Activated T-helper 1 cell treated with anti-CD3 and anti-CD28 coated beads, Interleukin-12 subunit alpha, Interleukin-12 subunit beta, Interleukin-2, Interleukin-4 antibody, amounts not matched to agents 30 ng/mL and 10 ng/mL and 1 ng/mL, durations not matched to agents 14 hours and 24 hours and 36 hours (primary cell): ENCODE results near the gene SNORC. TPM values are rescaled to one million over a fixed set of nuclear protein-coding genes. Genes with fewer than 3 reads are reported as not detected.
A peak's percentile ranks its signal among the peaks of the same experiment; 100 is the strongest.

Experiments used
- DNase-seq: peaks from one replicate; pipeline ENCODE4 v3.0.0; 2021; ENCODE audit warnings: low spot score
- H3K27ac Mint-ChIP-seq: one replicate; pipeline ENCODE4 v1.8.0; 2021; ENCODE audit warnings: mild to moderate bottlenecking, mixed read lengths
- H3K27me3 Mint-ChIP-seq: one replicate; pipeline ENCODE4 v1.8.0; 2022; ENCODE audit warnings: mild to moderate bottlenecking, moderate library complexity, mixed read lengths; ENCODE audit not compliant: insufficient read depth
- H3K36me3 Mint-ChIP-seq: one replicate; pipeline ENCODE4 v1.8.0; 2021; ENCODE audit warnings: low read depth, mixed read lengths
- H3K4me1 Mint-ChIP-seq: one replicate; pipeline ENCODE4 v1.8.0; 2021; ENCODE audit warnings: low read depth, mixed read lengths
- H3K4me3 Mint-ChIP-seq: one replicate; pipeline ENCODE4 v1.8.0; 2021; ENCODE audit warnings: mild to moderate bottlenecking, moderate library complexity, mixed read lengths
- H3K9me3 Mint-ChIP-seq: one replicate; pipeline ENCODE4 v1.8.0; 2021; ENCODE audit warnings: mixed read lengths
- intact Hi-C: fragments of 100-400 bp; cut with micrococcal nuclease; formaldehyde crosslinking; loops from one replicate; pipeline ENCODE4 v1.15.1; 2024
- total RNA-seq: library from RNA; stranded (reverse); gene quantifications from 2 replicates; pipeline ENCODE4 v1.2.3, GENCODE V29; 2022

SNORC gene
- total RNA-seq, 1 donor from 2014 or later: 1.8 TPM

DNA sequence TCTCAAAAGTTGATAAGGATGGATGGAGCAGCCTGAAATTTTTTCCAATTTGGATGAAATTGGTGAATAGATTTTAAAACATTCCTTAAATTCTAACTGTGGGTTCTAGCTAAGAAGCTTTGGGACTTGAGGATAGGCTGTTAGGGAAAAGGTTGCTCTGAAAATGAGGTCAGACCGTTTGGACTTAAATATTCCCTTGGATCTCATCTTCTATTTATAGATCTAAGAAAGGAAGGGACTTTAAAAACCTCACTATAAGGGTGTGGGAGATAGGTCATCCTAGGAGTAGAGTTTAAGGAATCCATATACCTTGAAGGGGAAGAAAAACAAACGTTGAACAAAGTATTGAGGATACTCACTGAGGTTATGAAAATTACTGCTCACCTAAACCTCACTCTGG, 17.4 kb upstream of the SNORC start:
- intact Hi-C loops: loop anchor here (1.0 to 5.0 kb wide), 4 partner anchors 176 to 415 kb away; partner anchors contain the start of gene ATG16L1
- Mint-ChIP-seq H3K36me3 (peaks cover 40% of the 10 kb centered on the region), H3K4me1 (no peaks in the 10 kb centered on the region), H3K27me3 (no peaks in the 10 kb centered on the region), H3K9me3 (no peaks in the 10 kb centered on the region), H3K27ac (no peak overlapping the region), H3K4me3 (no peak overlapping the region)
- DNase-seq: no peak

DNA sequence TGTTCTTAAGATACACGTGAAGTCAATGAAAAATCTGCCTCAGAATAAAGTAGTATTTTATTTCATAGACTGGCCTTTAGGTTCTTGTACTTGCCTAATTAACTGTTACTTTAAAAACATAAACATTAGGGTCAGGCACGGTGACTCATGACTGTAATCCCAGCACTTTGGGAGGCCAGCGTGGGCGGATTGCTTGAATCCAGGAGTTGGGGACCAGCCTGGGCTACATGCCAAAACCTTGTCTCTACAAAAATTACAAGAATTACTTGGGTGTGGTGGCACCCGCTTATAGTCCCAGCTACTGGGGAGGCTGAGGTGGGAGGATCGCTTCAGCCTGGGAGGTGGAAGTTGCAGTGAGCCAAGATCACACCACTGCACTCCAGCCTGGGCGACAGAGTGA, 16.0 kb upstream of the SNORC start:
- no peak overlapping the region for H3K4me3 Mint-ChIP-seq
- DNase-seq: no peak
- H3K27ac Mint-ChIP-seq: no peak overlapping the region
- H3K27me3 Mint-ChIP-seq: no peaks in the 10 kb centered on the region
- no peaks in the 10 kb centered on the region for H3K9me3 Mint-ChIP-seq
- no peaks in the 10 kb centered on the region for H3K4me1 Mint-ChIP-seq
- peaks cover 42% of the 10 kb centered on the region for H3K36me3 Mint-ChIP-seq
- intact Hi-C loops: loop anchor here (5.0 kb wide), 1 partner anchor 413 kb away; no protein-coding TSS in a partner anchor

DNA sequence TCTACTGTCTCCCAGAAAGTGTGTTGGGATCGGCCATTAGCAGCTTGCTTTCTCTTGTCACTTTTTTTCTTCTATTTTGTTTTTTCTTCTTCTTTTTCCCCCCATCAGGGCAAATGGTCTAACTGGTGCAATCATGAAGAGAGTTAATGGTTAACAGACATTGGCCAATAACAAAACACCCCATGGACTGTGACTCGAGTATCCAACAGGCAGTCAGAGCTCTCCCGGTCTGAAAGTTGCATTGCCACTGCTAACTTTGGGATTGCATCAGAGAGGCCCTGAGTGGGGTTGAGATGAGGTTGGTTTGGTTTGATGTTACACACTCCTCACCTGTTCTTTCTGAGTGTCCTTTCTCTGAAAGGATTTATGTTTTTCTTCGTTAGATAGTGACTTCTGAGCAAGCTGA, 12.9 kb upstream of the SNORC start:
- no peaks in the 10 kb centered on the region for H3K9me3 Mint-ChIP-seq
- no peaks in the 10 kb centered on the region for H3K27me3 Mint-ChIP-seq
- peaks cover 25% of the 10 kb centered on the region for H3K36me3 Mint-ChIP-seq
- no peak for DNase-seq
- no peak overlapping the region for H3K4me3 Mint-ChIP-seq
- intact Hi-C loops: no loop called here
- no peak overlapping the region for H3K27ac Mint-ChIP-seq
- H3K4me1 Mint-ChIP-seq: no peaks in the 10 kb centered on the region

DNA sequence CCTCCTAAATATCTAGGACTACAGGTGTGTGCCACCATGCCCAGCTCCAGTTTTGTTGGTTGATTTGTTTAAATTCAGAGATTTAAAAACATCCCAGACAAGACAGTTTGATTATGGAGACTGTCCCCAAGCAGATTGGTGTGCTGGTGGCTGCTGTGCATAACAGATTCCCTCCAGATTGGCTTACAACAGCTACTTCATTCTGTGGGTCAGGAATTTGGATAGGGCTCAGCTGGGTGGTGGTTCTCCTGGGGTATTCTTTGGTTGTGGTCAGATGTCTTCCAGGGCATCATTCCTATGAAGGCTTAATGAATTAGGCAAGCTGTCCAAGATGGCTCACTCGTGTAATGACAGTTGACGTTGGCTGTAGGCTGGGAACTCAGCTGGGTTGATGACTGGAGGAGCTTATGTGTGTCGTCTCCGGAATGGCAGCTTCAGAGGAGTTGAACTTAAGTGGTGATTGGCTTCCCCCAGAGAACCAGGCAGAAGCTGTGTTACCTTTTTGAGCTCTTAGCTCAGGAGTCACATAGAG, 10.6 kb upstream of the SNORC start:
- H3K27ac Mint-ChIP-seq: peak overlapping the region; percentile 13
- no peak for DNase-seq
- no peak overlapping the region for H3K4me3 Mint-ChIP-seq
- no peaks in the 10 kb centered on the region for H3K4me1 Mint-ChIP-seq
- intact Hi-C loops: no loop called here
- H3K27me3 Mint-ChIP-seq: no peaks in the 10 kb centered on the region
- no peaks in the 10 kb centered on the region for H3K9me3 Mint-ChIP-seq
- peaks cover 19% of the 10 kb centered on the region for H3K36me3 Mint-ChIP-seq

DNA sequence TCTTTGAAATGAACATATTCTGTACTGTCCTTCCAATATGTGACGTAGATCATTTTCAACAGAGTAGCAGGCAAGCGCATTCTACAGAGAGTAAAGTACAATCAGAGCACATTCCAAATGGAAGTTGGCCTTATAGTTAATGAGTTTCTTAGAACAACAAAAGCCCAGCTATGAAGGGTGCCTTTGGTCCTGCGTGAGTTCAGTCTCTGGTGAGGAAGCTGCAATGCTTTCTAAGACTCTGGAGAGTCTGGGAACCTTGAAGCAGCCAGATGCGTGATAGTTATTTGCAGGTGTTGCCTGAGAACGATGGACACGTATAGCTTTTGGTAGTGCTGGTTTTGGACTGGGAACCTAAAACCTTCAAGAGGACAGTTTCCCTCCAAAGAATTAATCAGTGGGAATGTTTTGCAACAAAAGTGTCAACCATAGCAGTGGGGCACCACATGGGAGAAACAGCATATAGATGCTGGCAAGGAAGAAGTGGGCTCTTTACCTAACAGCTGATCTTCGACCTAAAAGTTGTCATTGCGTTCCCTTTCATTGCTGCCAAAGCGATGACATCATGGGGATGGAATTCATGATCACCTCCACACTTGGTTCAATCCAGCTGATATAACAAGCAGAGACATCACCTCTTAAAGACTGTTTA, 9.3 kb upstream of the SNORC start:
- DNase-seq: no peak
- Mint-ChIP-seq H3K36me3 (peaks cover 17% of the 10 kb centered on the region), H3K27ac (no peak overlapping the region), H3K27me3 (no peaks in the 10 kb centered on the region), H3K4me3 (no peak overlapping the region), H3K4me1 (no peaks in the 10 kb centered on the region), H3K9me3 (no peaks in the 10 kb centered on the region)
- intact Hi-C loops: no loop called here

DNA sequence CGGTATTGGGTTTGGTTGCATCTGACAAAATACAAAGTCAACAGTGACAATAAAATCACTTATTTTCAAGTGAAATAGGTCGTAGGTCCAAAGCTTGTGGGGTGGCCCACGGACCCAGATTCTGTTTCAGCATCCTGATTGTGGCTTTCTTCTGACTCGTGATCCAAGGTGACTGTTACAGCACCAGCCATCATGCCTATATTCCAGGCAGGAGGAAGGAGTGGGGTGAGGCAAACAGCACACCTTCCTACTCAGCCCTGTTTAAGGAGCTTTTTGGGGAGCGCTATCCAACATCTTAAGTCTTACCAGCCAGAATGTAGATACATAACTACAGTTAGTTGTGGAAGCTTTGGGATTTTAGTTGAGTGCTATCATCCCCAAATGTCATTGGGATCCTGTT, 8.7 kb upstream of the SNORC start:
- Mint-ChIP-seq H3K36me3 (peaks cover 16% of the 10 kb centered on the region), H3K4me3 (no peak overlapping the region), H3K27ac (no peak overlapping the region), H3K27me3 (no peaks in the 10 kb centered on the region), H3K4me1 (no peaks in the 10 kb centered on the region), H3K9me3 (no peaks in the 10 kb centered on the region)
- intact Hi-C loops: no loop called here
- no peak for DNase-seq

DNA sequence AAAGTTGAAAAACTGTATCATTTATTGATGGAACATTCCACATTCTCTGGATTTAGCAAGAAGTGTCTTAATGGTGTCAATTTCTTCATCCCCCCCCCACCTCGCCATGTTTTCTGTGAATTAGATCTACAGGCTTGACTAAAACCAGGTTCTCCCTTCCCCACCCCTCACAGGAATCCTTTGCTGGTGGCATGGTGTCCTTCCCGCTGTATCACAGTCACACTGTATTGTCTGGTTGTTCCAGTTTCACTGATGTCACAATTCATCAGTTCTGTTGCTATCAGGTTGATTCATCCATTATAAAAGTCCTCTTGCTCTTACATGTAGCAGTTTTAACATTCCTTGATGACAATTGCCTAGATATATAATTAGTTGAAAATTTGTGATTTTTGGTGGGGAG, 6.1 kb upstream of the SNORC start:
- Mint-ChIP-seq H3K4me3 (no peak overlapping the region), H3K36me3 (peaks cover 2% of the 10 kb centered on the region), H3K4me1 (no peaks in the 10 kb centered on the region), H3K9me3 (no peaks in the 10 kb centered on the region), H3K27ac (no peak overlapping the region), H3K27me3 (no peaks in the 10 kb centered on the region)
- DNase-seq: no peak
- intact Hi-C loops: no loop called here

DNA sequence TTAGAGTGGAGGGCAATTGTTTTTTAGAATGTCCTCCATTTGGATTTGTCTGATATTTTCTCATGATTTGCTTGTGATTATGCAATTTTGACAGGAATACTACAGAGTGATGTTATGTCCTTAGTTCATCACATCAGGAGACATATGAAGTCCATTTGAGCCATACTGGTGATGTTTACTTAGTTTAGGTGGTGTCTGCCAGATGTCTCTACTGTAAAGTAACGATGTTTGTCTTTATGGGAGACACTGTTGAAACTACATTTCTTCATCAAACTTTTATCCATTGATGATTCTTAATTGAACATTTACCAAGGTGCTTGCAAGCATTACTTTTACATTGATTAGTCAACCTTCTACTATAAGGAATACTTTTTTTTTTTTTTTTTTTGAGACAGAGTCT, 4.9 kb upstream of the SNORC start:
- Mint-ChIP-seq H3K27me3 (no peaks in the 10 kb centered on the region), H3K27ac (no peak overlapping the region), H3K36me3 (no peaks in the 10 kb centered on the region), H3K4me3 (no peak overlapping the region), H3K4me1 (no peaks in the 10 kb centered on the region), H3K9me3 (no peaks in the 10 kb centered on the region)
- intact Hi-C loops: no loop called here
- no peak for DNase-seq

DNA sequence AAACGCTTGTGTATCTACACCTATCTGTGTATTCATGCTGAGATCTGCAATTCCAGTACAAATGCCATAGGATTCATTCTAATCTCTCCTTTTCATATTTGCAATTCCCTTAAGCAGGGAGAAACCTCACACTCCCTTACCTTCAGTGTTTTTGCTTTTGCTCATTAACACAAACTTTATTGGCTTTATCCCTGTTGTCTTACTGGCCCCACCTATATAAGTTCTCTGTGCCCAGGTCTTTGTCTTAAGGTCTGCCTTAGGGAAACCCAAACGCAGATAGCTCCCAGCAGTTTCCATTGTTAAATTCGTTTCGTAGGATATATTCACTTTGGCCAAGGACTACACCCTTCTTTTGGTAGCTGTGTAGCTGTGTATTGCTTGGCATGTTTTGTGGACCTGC, 4.0 kb upstream of the SNORC start:
- Mint-ChIP-seq H3K4me3 (no peak overlapping the region), H3K9me3 (no peaks in the 10 kb centered on the region), H3K4me1 (no peaks in the 10 kb centered on the region), H3K27ac (no peak overlapping the region), H3K27me3 (no peaks in the 10 kb centered on the region), H3K36me3 (no peaks in the 10 kb centered on the region)
- DNase-seq: no peak
- intact Hi-C loops: no loop called here

DNA sequence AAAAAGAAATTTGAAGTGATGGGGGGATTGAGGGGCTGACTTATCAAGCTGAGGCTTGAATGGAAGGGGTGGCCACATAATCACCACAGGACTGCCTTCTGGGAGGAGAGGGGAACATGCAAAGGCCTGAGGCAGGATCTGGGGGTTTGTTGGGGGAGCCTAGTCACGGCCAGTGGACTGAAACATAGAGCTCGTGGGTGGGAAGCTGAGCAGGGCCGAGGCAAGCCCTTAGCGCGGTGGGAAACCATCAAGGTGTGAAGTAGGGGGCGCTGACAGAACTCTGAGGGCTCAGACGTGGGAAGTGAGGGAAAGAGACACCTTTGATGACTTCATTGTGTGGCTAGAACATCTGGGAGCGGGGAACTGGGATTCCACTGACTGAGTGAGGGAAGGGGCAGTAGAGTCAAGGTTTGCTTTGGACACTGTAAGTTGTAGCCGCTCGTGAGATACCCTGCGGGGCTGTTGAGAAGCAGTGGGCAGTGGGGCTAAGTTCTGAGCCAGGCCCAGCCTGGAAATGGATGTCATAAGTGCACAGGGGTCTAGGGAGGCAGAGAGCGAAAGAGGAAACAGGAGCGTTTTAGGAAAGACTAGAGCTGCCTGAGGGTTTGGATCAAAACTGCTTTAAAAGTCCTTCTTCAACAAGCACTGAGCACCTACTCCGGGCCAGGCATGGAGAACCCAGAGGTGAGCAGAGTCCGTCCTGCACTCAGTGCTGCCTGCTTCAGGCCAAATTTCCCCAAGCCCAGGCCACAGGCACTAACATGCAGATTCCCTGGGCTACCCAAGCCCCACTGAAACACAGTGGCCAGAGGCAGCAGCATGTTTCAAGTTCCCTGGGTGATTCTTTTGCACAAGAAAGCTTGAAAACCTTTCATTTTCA, 686 bp upstream of the SNORC start:
- Mint-ChIP-seq H3K27me3 (no peaks in the 10 kb centered on the region), H3K27ac (no peak overlapping the region), H3K9me3 (no peaks in the 10 kb centered on the region), H3K36me3 (no peaks in the 10 kb centered on the region), H3K4me1 (no peaks in the 10 kb centered on the region), H3K4me3 (no peak overlapping the region)
- intact Hi-C loops: no loop called here
- DNase-seq: no peak

DNA sequence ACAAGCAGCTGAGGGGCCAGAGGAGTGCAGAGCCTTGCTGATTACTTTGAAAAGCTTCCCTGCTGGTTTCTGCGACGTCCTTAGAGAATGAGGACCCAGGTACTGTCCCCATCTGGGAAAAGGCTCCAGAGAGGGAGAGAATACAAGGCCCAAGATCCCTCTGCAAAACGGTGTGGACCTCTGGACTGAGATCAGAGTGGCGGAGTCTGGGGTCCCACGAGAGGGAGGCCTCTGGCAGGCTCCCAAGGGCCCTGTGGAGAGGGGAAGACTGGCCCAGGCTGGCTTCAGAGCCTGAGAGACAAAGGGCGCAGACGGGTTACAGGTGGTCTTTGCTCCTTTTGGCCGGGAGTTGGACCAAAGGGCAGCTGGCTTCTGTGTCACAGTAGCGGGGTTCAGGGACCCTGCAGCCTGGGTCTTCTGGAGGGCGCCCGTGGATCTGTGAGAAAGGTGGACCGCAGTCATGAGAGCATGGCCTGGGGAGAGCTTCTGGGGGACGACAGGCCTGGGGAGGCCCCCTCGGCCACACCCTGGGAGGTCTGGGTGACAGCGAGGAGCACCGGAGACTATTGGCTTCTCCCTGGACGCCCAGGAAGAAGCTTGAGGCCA, 805 bp downstream of the SNORC start:
- H3K36me3 Mint-ChIP-seq: no peaks in the 10 kb centered on the region
- peaks cover 9% of the 10 kb centered on the region for H3K27me3 Mint-ChIP-seq
- H3K9me3 Mint-ChIP-seq: no peaks in the 10 kb centered on the region
- H3K4me3 Mint-ChIP-seq: no peak overlapping the region
- DNase-seq: no peak
- H3K27ac Mint-ChIP-seq: no peak overlapping the region
- H3K4me1 Mint-ChIP-seq: no peaks in the 10 kb centered on the region
- intact Hi-C loops: no loop called here

DNA sequence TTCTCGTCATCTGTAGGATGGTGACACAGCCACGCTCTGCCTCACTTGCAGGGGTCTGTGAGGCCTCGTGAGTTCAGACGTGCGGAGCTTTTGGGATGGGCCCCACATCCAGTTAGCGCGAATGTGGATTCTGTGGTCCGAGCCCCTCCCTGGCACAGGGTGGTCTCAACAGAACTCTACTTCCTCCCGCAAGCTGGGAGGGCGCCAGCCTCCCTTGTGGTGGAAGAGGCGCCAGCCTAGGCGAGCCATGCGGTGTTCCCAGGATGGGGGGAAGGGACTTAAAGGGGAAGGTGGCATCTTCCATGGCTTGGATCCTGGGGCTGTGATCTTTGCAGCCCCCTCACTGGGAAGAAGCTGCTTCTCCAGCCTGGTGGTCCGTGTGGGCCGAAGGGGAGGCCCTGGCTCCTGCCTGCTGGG, 1.4 kb downstream of the SNORC start:
- no peaks in the 10 kb centered on the region for H3K36me3 Mint-ChIP-seq
- DNase-seq: no peak
- no peak overlapping the region for H3K27ac Mint-ChIP-seq
- intact Hi-C loops: no loop called here
- peaks cover 9% of the 10 kb centered on the region for H3K27me3 Mint-ChIP-seq
- no peaks in the 10 kb centered on the region for H3K9me3 Mint-ChIP-seq
- no peaks in the 10 kb centered on the region for H3K4me1 Mint-ChIP-seq
- no peak overlapping the region for H3K4me3 Mint-ChIP-seq
